ENCODE data around the gene FBN1. TPM values are rescaled to one million over a fixed set of nuclear protein-coding genes. Genes with fewer than 3 reads are reported as not detected.

The FBN1 gene
- total RNA-seq, 1 donor from 2014 or later = 70.3 TPM

- no peak for DNase-seq (ENCODE audit: low read depth, low spot score)
These were observed 7.1 kb upstream of the FBN1 start for GRCh38 chr15:48652510-48653076.

DNA sequence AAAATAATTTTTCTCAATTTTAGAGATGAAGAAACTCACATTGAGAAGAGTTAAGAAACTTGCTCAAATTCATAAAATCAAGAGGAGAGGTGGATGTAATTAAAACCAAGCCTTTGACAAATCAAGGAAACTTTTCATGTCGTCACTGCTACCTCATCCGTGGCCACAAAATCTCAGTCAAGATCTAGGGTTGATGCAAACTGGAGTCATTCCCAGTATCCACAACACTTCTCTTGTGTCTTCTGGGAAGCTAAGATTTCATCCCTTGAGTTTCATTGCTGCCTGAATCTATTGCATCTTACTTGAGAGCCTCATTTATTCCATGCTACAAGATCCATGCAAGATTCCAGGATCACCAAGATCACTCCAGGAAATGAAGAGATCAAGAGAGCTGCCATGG is 5.4 kb upstream of the FBN1 start:
- DNase-seq (ENCODE audit: low read depth, low spot score) = no peak

GRCh38 chr15:48647962-48648361 is 2.5 kb upstream of the FBN1 start:
- no peak for DNase-seq (ENCODE audit: low read depth, low spot score)

DNA sequence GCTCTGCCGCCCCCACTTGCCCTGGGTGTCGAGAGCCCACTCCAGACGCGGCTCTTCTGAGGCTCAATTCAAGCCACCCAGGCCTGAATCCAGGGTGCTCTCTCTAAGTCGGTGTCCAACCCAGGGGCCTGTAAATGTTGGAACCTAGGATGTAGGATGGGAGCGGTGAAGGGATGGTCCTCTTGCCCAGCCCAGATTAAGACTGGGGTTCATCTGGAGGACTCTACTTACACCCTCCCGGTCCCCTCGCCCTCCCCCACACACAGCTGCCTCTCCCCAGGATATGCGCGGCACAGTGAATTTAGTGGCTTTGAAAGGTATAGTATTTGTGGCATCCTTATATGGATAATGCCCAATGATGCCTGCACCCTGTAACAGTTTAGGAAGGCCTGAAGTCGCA is 822 bp upstream of the FBN1 start:
- DNase-seq (ENCODE audit: low read depth, low spot score) = no peak

DNA sequence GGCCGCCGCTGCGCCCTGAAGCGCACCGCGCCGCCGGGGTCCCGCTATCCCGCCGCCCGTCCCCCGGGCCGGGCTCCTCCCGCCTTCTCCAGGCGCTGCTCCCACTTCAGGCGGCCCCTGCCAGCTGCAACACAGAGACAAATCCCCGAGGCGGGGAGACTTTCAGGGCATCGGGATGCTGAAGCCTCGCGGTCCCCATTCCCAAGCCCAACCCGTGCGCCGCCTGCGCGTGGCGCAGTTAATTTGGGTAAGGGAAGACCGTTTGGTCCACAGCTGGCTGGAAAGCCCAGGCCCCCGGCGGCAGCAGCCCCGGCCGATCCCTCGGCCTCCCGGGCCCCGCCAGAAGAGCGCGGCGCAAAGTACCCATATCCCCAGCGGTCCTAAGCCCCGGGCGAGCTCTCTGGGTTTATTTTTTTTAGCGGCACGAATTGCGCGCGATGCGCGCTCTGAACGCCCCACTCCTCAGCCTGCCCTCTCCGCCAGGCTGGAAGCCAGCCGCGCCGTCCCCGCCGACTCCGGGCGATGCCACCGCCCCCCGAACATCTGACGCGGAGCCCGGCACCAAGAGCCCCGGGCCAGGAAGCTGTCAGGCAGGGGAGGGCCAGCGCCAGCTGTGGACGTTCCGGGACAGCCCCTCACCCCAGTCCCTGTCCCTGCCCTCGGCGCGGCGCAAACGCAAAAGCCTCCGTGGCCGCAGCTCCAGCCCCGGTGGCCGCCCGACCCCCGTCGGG is 517 bp downstream of the FBN1 start:
- peak; percentile 11 for DNase-seq (ENCODE audit: low read depth, low spot score)

DNA sequence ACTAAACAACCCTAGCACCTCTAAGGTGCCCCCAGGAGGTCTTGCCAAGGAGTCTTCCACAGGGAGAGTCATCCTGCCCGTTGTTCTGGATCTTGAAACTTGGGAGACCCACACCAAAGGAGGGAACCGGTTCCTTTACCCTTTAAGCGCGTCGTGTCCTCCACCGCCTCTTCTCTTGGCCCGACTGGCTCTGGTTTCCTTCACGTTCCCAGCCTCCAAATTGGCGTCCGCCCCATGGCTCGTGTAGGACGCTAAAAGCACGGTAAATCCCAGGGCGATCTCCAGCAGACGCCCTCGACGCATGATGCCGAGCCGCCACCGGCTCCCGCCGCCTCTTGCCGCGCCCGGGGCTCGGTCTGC is 1.1 kb downstream of the FBN1 start:
- no peak for DNase-seq (ENCODE audit: low read depth, low spot score)

DNA sequence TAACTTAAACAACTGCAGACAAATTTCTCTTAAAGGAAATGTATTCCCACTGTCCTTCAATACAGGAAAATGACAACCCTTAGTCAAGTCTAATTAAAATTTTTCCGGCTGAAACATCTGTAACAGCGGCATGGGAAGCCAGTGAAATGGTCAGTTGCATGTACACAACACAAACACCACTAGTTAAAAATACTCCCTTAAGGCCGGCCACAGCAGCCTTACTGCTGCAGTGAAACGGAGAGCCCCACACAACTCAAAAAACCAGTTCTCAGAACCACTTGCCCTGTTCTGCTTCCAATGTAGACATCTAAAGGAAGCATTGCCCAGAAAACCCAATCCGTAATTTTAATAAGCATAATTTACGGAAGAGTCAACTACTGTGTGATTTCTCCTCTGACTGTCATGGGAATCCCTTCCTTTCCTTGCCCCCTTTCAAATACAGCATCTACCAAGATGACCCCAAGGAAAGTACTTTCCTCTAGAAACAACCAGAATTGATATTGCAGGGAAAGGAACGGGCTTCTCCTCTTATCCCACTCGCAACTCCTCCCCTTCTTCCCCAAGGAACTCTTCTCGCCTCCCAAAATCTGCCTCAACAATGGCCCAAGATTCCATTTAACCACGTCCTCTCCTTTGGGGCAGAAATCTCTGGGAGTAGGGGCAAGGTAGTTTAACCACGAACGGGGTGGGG is 1.6 kb downstream of the FBN1 start:
- no peak for DNase-seq (ENCODE audit: low read depth, low spot score)

- DNase-seq (ENCODE audit: low read depth, low spot score) = no peak
These were observed 2.3 kb downstream of the FBN1 start for GRCh38 chr15:48643206-48643605.

DNA sequence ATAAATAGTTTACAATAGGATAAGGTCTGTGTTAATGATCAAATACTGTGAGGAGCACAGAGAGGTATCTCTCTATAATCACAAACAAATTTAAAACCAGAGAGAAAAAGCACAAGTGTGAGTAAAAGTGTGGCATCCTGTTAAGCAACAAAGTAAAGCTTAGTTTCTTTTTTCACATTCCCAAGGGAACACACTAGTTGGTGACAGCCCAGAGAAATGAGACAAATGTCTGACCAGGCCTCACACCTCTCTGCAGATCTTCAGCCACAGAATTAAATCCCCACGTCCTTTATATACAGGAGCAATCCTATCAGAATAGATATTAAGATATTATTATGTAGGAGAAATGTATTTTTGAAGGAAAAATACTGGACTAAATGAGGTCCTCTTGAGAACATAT is 2.7 kb downstream of the FBN1 start:
- no peak for DNase-seq (ENCODE audit: low read depth, low spot score)

DNA sequence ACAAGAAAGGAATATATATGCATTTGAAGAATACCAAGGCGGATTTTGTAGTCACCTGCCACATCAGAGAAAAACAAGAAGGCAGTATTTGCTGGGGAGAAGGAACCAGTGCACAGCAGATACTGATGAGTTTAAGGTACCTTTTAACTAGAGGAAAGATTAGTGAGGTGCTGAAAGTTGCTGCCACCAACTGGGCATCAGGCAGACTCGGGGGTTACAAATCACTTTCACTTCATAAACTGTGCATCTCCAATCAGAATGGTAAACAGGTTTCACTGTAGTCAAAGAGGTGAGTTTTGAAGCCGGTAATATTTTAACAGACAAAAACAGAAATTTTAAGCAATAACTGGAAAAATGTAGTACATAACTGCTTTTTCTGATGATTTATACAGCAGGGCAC is 4.1 kb downstream of the FBN1 start:
- DNase-seq (ENCODE audit: low read depth, low spot score) = peak; percentile 17

DNA sequence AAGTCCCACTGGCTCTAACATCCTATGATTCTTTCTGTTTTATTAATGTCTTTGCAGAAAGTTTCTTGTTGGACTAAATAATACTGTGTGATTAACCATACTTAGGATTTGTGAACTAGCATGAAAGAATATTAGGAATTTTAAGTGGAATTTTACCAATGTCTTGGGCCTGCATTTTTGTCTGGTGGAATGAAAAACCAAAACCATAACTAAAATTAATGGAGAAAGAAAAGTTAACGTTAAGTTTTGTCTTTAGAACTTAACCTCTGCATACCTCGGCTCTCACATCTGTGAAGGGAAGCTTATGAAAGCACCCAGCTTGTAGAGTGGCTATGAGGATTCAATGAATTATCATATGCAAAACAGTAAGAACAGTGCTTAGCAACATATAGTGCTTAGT is 6.5 kb downstream of the FBN1 start:
- DNase-seq (ENCODE audit: low read depth, low spot score) = no peak

DNA sequence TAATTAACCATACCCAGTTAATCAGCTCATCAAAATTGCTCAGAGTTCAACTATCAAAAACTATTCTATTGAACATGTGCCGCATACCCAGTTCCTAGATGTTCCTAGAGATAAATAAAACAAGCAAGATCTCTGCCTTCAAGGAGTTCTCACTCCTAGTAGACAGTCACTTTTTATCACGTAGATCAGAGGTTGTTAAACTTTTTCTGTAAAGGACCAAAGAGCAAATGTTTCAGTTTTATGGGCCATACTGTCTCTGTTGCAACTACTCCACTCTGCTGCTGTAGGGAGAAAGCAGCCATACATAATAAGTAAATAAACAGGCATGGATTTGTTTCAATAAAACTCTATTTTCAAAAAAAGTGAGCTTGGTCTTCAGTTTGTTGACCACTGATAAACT is 7.9 kb downstream of the FBN1 start:
- no peak for DNase-seq (ENCODE audit: low read depth, low spot score)

DNA sequence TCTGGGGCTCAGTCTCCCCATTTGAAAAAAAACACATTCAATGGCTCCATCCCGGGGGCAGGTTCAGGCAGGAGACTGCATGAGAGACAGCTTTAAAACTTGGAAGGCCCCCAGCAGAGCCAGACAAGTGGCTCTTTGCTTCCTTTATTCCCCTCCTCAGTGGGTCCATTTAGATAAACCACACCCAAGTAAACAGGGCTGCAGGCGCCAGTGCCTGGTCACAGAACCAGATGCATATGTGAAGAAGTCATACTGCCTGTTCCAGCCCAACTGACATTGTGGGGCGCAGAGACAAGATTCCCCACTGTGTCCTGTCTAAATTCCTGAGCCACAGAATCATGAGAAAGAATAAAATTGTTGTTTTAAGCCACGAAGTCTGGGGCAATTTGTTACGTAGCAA is 9.0 kb downstream of the FBN1 start:
- DNase-seq (ENCODE audit: low read depth, low spot score) = no peak

- DNase-seq (ENCODE audit: low read depth, low spot score) = no peak
These were observed 10.6 kb downstream of the FBN1 start for GRCh38 chr15:48634893-48635292.

DNA sequence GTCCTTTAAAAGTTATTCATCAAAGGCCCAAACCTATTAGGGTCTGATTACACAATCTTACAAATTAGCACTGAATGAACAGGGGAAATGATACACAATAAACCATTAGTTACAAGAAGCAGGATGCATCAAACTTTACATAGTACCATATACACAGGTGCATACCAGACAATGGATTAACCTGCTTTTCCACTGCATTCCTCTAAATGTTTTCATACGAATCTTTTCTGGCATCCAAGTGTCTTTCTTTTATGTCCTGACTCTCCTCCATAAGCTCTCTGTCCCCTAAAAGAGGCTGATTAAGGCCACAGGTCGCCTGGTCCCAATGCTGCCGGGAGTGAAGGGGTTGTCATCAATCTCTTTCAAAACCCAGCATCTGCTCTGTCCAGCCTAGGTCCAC is 11.4 kb downstream of the FBN1 start:
- no peak for DNase-seq (ENCODE audit: low read depth, low spot score)

- no peak for DNase-seq (ENCODE audit: low read depth, low spot score)
These were observed 12.9 kb downstream of the FBN1 start for GRCh38 chr15:48632651-48633050.

DNA sequence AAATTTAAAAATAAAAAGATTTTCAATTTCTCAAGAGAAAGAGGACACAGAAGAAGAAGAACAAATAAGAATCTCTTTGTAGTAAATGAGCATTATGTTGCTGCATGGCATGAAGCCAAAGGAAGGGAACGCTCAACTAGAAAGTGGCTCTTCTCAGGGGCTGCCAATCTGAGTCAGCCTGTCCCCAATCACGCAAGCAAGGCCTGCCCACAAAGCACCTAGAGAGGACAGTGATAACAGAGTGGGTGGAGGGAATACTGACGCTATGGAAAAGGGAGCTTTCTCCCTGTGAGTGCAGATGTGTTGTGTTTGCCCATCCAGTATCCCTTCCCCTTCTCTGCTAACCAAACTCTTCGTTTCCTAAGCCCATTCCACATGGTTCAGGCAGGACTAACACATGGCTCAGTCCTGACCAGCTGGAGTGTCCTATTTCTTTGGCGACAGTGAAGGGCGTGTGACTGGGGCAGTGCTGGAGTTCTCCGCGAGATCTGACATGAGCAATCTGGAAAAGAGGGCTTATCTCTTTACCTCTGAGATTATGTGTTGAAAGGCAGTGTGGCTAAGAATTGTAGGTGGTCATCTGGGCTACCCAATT is 14.2 kb downstream of the FBN1 start:
- no peak for DNase-seq (ENCODE audit: low read depth, low spot score)

- no peak for DNase-seq (ENCODE audit: low read depth, low spot score)
These were observed 15.3 kb downstream of the FBN1 start for GRCh38 chr15:48630245-48630644.

GRCh38 chr15:48628832-48629231 is 16.7 kb downstream of the FBN1 start:
- DNase-seq (ENCODE audit: low read depth, low spot score) = no peak

GRCh38 chr15:48627260-48627940 is 18.1 kb downstream of the FBN1 start:
- no peak for DNase-seq (ENCODE audit: low read depth, low spot score)

- no peak for DNase-seq (ENCODE audit: low read depth, low spot score)
These were observed 20.4 kb downstream of the FBN1 start for GRCh38 chr15:48625126-48625525.

DNA sequence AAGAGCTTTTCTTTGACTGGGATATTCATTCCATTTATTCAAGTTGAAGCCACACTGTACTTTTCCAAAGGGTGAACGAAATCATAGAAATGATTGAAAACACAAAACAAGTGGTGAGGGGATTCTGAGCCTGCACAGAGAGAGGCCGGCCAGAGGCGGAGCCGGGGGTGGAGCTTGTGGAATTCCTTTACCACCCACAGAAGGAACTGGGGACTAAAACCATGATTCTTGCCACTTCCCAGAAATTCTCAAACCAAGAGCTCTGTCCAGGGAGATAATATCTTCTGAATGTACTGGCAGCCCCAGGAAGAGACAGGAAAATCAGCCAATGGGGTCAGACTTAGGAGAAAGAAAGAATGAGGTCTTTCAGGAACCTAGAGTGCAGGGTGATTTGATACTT is 20.8 kb downstream of the FBN1 start:
- no peak for DNase-seq (ENCODE audit: low read depth, low spot score)

Measured in pulmonary artery endothelial cell (primary cell).